Activated CD4-positive, CD25-positive, alpha-beta regulatory T cell treated with anti-CD3 and anti-CD28 coated beads, Interleukin-2, amount 50 U/mL, for 16 hours (primary cell): ENCODE results near the gene RHCG.

ENCODE experiments used
- DNase-seq: peaks from one replicate; pipeline ENCODE4 v3.0.0-alpha.2; 2020; ENCODE audit warnings: low read depth, low spot score

Gene RHCG

GRCh38 chr15:89496155-89497098 is at the start of gene RHCG:
Gene RHCG, minus strand, starts transcription at chr15:89496583. Its CDS starts 39 bp downstream, at chr15:89496544.
- no peak for DNase-seq

DNA sequence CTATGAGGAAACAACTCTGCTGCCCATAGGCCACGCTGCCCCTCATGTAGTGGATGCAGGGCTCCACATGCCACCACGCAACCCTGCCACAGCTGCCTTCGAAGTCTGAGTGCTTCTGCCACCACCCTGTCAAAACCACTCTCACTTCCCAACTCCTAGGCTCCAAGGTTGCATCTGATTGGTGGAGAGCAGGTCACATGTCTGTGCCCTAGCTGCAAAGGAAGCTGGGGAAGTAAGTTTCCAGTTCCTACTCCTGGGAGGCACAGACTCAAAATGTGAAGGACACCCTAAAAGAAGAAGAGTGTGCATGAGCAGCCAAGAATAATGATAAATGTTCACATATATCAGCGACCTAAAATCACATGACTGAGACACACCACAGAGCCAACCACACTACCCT is 47.0 kb upstream of the RHCG start:
- DNase-seq = no peak

DNA sequence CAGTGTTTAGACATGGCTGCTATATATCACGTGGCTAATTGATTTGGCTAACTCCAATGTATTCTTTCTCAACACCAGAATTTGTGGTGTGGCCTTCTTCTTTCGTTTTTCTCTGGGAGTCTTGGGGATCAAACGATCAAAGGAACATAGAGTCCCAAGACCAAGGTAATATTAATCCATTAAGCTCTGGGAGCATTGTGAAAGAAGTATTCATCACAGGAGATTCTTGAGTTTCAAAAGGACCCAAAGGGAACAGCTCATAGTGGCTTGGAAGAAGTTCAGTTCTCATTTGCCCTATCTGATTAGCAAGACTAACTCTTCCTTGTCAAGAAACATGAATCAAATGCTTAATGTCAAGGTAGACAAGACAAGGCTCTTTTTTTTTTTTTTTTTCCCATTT is 46.0 kb upstream of the RHCG start:
- DNase-seq = no peak

- DNase-seq = no peak
Measured at GRCh38 chr15:89539027-89539426, 42.6 kb upstream of the RHCG start.

DNA sequence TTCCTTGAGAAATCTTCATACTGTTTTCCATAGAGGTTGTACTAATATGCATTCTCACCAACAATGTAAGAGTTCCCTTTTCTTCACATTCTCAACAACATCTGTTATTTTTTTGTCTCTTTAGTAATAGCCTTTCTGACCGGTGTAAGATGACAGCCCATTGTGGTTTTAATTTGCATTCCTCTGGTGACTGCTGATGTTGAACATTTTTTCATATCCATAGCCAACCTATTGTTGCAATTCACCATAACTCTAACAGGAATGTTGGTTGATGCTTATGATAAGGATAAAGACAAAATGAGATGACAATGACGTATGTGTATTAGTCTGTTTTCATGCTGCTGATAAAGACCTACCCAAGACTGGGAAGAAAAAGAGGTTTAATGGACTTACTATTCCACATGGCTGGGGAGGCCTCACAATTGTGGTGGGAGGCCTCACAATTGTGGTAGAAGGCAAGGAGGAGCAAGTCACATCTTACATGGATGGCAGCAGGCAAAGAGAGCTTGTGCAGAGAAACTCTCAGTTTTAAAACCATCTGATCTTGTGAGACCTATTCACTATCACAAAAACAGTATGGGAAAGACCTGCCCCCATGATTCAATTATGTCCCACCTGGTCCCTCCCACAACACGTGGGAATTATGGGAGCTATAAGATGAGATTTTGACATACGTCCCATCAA is 37.6 kb upstream of the RHCG start:
- DNase-seq = no peak

DNA sequence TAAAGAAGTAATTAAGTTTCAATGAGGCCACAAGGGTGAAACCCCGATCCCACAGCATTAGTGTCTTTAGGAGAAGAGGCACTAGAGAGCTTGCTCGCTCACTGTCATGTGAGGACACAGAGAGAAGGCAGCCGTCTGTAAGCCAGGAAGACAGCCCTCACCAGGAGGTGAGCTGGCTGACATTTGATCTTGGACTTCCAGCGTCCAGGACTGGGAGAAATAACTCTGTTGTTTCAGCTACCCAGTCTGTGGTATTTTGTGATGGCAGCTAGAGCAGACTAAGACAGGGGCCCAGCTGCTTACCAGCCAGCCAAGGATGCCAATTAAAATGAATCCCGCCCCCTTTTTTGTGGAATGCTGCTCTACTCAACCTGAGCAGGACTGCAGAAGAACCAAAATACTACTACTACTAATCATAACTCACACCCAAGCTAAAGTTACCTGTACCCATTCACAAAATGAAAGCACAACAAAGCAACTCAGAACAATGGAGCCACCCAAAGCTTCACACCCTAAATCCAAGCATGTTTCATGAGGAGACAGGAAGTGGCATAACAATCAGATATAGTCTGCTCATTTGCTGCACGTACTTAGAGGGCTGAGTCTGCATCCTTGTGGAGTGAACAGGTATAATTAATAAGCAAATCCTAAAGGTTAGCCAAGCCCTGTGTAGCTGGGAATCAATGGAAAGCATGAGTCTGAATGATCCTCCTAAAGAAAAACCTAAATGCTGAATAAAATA is 35.6 kb upstream of the RHCG start:
- DNase-seq = no peak

DNA sequence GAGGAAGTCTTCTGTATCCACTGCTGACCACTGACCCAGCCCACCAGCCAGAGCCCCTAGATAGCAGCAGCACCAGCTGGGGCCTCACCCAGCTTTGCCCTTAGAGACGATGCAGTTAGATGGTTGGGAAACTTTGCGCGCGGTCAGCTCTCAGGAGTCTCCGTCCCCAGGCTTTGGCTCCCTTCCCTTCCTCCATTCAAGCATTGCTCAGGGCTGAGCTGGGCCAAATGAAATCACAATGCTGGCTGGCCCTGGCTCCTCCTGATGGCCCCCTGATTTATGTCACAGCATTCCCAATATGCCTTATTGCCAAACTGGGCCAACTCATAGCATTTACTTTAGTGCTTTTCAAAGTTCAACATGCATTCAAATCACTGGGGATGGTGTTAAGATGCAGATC is 34.6 kb upstream of the RHCG start:
- no peak for DNase-seq

DNA sequence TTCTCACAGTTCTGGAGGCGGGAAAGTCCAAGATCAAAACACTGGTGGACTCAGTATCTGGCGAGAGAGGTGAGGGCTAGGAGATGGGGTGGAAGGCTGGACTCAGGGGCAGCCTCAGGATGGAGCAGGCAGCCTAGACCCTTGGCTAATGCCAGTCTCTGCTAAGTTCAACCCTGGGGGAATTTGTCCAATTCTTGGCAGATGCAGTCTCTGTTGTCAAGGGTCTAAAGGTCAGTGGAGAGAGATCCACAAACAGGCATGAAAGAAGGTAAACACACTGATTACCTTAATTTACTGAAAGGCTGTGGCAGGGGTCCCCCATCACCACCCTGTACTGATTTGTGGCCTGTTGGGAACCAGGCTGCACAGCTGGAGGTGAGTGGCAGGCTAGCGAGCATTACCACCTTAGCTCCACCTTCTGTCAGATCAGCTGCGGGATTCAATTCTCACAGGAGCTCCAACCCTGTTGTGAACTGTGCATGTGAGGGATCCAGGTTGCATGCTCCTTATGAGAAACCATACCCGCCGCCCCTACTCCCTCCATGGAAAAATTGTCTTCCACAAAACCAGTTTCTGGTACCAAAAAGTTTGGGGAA is 32.5 kb upstream of the RHCG start:
- DNase-seq = no peak

DNA sequence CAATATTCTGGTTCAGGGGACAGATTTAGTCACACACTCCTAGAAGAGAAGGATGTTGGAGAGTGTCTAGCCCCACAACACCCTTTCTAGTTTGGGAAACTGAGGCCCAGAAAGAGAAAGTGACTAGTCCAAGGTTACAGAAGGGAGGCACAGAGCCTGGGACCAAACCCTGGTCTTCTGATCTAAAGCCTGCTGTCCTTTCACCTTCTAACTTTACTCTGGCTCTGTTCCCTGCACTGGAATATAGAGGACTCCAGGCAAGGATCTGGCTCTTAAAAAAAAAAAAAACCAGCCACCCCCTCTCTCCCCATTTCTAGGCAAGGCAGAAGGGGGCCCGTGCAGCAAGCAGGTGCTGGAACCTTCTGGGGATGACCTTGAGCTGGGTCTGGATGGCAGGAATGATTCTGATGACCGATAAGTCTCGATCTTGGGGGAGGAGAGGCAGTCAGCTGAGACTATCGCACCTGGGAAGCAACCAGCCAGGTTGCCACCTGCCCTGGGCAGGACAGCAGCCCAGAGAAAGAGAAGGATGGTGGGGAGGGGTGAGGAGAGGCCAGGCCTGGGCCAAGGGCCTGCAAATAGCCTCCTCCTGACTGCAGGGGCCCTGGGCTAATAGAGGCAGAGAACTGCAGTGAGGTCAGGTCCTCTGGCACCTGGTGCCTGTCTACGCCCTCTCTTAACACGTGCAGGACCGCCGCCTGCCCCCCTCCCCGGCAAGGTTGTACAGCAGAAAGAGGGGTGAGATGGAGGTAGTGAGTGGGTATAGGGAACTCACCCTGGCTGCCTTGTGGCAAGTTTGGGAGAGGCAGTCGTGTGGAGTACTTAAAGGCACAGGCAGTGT is 30.4 kb upstream of the RHCG start:
- DNase-seq = no peak

DNA sequence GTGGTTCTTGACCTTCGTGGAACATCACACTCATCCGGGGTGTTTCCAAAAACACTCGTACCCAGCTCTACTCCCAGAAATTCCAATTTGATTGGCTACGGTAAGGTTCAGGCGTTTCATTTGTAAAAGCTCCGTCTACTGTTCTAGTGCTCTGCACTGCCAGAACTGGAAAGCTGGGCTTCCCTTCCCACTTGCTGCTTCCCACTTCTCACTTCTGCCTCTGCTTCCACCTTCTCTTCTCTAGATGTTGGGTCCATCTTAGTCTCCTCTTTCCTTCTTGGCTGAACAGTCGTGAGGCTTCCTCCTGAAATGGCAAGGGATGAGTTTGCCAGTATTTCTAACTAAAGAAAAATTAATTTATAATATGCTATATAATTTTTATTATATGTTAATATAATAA is 29.8 kb upstream of the RHCG start:
- DNase-seq = no peak

DNA sequence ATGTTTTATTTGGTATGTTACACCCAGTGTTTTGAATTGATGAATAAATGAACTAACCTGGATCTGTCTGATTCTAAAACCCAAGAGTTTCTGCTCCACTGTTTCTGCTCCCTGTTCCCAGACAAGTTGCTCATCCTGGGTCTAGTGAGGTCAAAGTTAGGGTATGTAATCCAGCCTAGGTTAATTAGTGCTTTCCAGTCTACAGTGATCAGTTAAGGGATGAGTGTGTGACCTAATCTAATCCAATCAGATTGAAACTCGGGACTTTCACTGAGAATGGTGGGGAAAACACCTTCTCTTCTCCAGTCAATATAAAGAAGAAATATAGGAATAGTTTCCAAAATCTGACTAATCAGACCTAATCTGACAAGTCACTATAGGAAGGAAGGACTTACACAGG is 27.8 kb upstream of the RHCG start:
- DNase-seq = no peak

DNA sequence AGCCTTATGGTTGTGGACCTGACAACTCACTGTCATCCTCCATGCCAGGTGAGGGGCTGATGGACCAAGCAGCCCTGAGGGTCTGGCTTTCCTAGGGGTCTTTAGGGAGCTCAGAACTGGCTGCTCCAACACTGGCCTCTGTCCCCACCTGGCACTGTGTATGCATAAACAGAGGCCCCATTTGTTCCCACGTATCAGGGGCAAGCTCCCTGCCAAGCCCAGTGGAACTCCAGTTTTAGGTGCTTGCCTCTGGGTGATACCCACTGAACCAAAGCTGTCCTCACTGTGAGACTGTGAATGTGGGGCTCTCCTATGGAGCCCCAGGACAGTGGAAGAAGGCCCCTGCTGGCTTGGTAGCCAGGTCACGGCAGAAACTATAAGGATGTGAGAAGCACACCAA is 26.7 kb upstream of the RHCG start:
- no peak for DNase-seq

- DNase-seq = no peak
Measured at GRCh38 chr15:89521605-89522004, 25.2 kb upstream of the RHCG start.

DNA sequence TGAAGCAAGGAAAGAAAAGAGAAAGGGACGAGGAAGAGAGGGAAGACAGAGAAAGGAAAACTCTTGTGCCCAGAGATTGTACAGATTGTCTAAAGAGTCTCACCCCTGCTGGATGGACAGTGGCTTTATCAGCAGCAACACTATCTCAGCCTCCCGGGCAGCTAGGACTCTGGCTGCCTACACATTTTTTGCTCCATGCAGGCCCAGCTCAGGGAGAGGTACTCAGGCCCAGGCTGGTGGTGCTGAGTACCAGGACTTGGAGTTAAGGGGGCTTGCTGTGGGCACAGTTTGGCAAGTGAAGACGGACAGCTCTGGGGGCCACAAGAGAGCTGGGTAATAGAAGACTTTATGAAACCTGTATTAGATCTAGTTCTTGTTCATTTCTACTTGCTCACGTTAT is 19.1 kb upstream of the RHCG start:
- no peak for DNase-seq

- no peak for DNase-seq
Measured at GRCh38 chr15:89514596-89515406, 18.4 kb upstream of the RHCG start.

GRCh38 chr15:89514186-89514585 is 17.8 kb upstream of the RHCG start:
- DNase-seq = no peak

DNA sequence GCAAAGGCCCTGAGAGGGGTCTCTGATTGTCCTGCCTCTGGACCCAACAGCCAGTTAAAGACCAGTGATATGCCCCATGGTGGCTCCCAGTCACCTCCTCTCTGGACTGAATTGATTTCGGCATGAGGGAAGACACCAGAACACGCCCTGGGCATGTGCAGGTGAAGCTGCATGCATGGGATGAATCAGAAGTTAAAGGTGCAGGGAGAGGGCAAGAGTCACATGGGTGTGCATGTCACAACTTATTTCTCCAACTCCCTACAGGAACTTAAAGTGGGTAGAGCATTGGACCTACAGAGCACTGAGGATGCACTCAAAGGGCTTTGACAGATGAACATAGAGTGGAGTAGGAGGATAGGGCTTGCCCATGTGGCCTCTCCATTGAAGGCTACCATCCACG is 16.9 kb upstream of the RHCG start:
- DNase-seq = no peak

- DNase-seq = no peak
Measured at GRCh38 chr15:89512631-89513030, 16.2 kb upstream of the RHCG start.

DNA sequence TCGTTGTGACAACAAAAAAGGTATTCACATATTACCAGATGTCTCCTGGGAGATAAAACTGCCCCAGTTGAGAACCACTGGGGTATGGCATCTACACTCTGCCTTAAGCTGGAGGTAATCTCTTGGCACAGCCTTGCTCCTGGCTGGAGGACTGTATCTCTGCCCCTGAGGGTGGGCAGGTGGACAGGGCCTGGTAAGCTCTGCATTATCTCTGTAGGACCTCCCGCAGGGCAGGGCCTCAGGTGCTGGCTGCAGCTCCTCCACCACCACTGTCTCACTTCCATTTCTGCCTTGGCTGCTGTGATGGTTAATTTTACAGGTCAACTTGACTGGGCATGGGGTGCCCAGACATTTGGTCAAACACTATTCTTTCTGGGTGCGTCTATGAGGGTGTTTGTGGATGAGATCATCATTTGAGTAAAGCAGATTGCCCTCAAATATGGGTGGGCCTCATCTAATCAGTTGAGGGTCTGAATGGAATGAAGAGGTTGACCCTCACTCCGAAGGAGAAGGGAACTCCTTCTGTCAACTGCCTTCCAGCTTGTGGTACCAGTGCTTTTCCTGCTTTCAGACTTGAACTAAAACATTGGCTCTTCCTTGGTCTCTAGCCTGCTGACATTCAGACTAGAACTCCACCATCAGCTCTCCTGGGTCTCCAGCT is 9.8 kb upstream of the RHCG start:
- DNase-seq = no peak

GRCh38 chr15:89504166-89504565 is 7.8 kb upstream of the RHCG start:
- no peak for DNase-seq
